ENCODE results near the gene DCBLD2. TPM values are rescaled to one million over a fixed set of nuclear protein-coding genes. Genes with fewer than 3 reads are reported as not detected.

The DCBLD2 gene, protein sequence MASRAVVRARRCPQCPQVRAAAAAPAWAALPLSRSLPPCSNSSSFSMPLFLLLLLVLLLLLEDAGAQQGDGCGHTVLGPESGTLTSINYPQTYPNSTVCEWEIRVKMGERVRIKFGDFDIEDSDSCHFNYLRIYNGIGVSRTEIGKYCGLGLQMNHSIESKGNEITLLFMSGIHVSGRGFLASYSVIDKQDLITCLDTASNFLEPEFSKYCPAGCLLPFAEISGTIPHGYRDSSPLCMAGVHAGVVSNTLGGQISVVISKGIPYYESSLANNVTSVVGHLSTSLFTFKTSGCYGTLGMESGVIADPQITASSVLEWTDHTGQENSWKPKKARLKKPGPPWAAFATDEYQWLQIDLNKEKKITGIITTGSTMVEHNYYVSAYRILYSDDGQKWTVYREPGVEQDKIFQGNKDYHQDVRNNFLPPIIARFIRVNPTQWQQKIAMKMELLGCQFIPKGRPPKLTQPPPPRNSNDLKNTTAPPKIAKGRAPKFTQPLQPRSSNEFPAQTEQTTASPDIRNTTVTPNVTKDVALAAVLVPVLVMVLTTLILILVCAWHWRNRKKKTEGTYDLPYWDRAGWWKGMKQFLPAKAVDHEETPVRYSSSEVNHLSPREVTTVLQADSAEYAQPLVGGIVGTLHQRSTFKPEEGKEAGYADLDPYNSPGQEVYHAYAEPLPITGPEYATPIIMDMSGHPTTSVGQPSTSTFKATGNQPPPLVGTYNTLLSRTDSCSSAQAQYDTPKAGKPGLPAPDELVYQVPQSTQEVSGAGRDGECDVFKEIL
- 27.2 and 30.4 TPM in 2 replicates for polyA plus RNA-seq

DNA sequence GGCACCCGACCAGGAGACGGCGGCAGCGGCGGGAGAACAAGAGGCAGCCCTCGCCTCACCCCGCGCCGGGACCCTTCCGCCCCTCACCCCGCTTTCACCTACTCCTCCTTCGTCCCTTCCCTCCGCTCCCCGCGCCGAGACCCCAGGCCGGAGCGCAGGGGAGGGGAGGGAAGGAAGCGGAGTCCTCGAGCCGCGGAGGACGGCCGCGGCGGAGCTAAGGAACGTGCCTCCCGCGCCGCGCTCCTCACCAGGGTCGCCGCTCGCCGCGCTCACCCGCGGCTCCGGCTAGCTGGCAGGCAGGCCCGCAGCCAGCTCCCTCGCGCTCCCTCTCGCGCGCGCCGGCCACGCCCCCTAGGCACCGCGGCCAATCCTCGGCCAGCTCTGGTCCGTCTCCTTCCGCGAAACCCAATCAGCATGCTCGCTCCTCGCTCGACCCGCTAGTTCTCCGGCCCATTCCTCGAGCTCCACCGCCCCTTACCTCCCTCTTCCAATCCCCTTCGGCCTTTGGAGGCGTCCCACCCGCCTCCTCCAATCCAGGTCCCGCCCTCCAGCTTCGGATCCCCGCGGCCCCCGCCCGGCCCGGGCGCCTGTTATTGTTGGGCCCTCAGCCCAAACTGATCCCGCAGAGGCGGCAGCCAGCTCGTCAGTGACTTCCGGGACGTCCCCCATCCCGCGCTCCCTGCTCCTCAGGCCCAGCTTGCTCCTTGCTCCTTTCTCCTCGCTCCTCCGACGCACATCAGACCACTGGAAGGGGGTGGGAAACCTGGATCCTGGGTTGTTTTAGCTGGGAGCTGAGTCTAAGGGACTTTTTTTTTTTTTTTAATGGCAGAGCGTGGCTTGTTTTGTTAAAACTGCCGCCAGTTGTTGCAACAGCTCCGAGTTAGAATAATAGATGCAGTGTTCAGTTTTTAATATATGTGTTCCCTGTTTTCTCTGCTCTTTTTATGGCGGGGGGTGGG lies at the start of gene DCBLD2:
Gene DCBLD2, minus strand, starts transcription at position 304 of the 959 bp plus-strand sequence. CDS start 369 bp downstream, outside the sequence.

DNA sequence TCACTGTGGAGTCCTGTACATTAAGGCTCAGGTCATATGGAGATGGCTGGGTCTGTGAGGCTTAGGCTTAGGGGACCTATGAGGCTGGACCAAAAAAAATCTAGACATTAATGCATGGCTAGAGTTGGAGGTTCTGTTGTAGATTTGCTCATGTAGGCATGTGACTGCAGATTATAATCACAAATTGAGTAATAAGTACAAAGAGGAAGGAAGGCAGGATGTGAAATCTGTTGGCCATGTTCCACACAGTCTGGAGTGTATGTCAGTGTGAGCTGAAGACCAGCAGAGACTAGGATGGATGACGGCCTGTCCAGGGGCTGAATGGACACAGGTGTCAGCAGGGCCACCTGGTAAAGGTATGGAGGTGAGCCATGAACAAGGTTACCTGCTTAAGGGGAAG lies 138.4 kb downstream of the DCBLD2 start, which contains the start of gene ST3GAL6:
Gene ST3GAL6, plus strand, starts transcription at position 265 of the 400 bp plus-strand sequence. CDS start 5,101 bp downstream, outside the sequence.

Other genes starting within 250 kb of the DCBLD2 start
- gene ST3GAL6, start 138.4 kb downstream of the DCBLD2 start, polyA plus RNA-seq: 39.4 and 46.5 TPM in 2 replicates

Data from Purkinje cell (primary cell).